Fibroblast of mammary gland (primary cell): ENCODE data around the gene ANKRD9.

Source experiments
- DNase-seq: peaks from one replicate; pipeline ENCODE4 v3.0.0-alpha.2; 2010; ENCODE audit warnings: low read depth
- H3K4me3 ChIP-seq: 2 replicates; pipeline ENCODE4 v1.5.1; 2011; ENCODE audit warnings: low read depth, mild to moderate bottlenecking, low read length, moderate library complexity; ENCODE audit not compliant: control insufficient read depth
- TF ChIP-seq, protein P1 (sequence below): conservative IDR thresholded peaks from 2 replicates; pipeline ENCODE4 v1.5.1; 2011; ENCODE audit warnings: low read depth, low read length, inconsistent platforms; ENCODE audit not compliant: control insufficient read depth, insufficient read depth

ANKRD9 gene

DNA sequence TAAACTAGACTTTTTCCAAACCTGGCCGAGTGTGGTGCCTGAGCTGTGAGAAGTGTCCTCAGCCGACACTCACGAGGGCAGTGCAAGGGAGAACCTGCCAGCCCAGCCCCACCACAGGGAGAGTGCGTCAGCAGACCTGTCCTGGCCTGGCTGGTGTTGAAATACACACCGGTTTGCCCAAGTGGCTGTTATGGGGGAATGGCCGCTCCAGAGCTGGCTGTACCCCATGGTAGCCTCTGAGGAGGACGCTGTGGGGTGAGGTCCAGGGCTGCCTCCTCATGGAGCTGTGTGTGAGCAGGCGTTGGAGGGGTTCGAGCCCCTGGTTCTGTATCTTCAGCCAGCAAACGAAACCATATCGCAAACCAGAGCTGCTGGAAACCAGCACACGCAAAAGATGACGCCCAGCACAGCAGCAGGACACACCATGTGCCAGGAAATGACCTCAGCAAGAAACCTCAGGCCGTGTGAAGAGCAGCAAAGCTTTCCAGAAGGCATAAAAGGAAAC lies 9.4 kb downstream of the ANKRD9 start:
- H3K4me3 ChIP-seq: no peak overlapping the region
- TF ChIP-seq, protein P1, sequence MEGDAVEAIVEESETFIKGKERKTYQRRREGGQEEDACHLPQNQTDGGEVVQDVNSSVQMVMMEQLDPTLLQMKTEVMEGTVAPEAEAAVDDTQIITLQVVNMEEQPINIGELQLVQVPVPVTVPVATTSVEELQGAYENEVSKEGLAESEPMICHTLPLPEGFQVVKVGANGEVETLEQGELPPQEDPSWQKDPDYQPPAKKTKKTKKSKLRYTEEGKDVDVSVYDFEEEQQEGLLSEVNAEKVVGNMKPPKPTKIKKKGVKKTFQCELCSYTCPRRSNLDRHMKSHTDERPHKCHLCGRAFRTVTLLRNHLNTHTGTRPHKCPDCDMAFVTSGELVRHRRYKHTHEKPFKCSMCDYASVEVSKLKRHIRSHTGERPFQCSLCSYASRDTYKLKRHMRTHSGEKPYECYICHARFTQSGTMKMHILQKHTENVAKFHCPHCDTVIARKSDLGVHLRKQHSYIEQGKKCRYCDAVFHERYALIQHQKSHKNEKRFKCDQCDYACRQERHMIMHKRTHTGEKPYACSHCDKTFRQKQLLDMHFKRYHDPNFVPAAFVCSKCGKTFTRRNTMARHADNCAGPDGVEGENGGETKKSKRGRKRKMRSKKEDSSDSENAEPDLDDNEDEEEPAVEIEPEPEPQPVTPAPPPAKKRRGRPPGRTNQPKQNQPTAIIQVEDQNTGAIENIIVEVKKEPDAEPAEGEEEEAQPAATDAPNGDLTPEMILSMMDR: no peak
- DNase-seq: peak; percentile 94

DNA sequence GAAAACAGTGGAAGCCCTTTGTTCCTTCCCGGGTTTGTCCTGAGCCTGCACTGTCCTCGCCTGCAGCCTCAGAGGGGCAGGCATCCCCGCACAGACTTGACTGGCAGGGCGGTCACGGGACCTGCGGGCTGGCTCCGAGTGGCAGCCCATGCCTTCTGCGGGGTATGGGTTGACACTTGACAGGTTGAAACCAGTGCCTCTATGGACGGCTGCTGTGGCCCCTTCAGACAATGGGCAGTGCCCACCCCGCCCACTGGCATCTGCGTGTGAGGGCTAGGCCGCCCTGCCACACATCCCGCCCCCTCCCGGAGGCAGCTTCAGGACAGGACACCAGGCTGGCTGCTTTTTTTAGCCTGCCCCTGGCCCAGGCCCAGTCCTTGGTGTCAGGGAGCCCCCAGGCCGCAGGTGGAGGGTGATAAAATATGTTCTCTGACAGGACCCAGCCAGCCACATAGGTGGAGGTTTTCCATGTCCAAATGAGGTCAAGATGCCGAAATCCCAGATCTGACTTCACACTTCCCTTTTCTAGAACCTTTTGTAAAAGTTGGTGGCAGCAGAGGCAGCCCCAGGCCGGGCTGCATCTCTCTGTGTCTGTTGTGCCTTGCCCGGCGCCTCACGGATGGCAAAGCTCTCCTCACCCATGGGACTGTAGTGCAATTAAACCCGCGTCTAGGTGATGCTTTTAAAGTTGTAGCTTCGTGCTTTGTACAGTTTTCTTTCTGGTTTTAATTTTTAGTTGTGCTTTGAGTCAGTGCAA lies 10.0 kb downstream of the ANKRD9 start:
- DNase-seq: no peak
- TF ChIP-seq, protein P1: no peak
- no peak overlapping the region for H3K4me3 ChIP-seq

GRCh38 chr14:102498678-102499265 lies 10.8 kb downstream of the ANKRD9 start:
- H3K4me3 ChIP-seq: no peak overlapping the region
- TF ChIP-seq, protein P1: no peak
- DNase-seq: no peak

DNA sequence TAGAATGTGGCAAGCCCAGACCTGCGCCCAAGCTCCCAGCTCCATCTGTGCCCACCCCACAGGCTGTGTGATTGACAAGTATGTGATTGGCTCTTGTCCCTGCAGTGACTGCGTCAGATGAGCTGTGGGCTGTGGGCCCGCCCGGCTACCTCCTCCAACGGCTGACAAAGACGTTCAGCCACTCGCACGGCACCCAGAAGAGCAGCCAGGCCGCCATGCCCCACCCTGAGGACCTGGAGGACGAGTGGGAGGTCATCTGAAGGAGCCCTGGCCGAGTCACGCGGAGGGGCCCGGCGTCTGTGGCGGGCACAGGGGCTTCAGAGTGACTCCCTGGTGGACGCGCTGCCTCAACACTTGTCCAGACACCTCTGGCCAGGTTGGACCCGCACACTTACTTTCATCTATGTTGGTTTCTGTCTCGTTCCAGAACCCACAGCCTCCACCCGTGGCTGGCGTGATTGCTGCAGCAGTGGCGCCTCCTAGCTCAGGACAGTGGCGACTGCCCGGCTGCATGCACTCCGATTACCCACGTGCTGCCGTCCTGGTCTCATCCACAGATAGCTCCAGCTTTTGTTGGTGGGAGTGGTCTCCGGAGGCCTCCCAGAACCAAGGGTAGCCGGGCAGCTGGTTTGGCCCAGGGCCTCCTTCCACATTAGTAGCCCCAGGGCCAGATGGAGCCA lies 11.4 kb downstream of the ANKRD9 start:
- DNase-seq: peak; percentile 17
- TF ChIP-seq, protein P1: no peak
- no peak overlapping the region for H3K4me3 ChIP-seq

GRCh38 chr14:102496958-102497744 lies 12.4 kb downstream of the ANKRD9 start:
- no peak overlapping the region for H3K4me3 ChIP-seq
- TF ChIP-seq, protein P1: no peak
- no peak for DNase-seq

- H3K4me3 ChIP-seq: no peak overlapping the region
- TF ChIP-seq, protein P1: no peak
Observed at GRCh38 chr14:102496331-102496691, 13.3 kb downstream of the ANKRD9 start.

More at GRCh38 chr14:102496331-102496691, 13.3 kb downstream of the ANKRD9 start:
- no peak for DNase-seq
